ENCODE measurements around the gene KCNG2.

KCNG2 gene

DNA sequence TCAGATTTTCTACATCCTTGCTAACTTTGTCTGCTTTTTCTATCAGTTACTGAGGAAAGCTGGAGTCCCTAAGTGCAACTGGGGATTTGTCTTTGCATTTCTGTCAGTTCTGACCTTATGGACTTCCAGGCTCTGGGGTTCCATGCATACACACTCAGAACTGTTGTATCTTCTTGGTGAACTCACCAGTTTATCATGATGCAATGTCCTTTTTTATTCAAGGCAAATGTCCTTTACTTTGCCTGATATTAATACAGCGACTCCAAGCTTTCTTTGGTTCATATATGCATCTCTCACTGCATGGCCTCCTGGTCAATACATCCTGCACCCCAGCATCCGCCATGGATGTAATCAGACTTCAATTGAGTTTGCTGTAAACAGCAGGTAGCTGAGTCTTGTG is 109.0 kb downstream of the KCNG2 start:
- Mint-ChIP-seq H3K27me3 (ENCODE audit: low read depth, poor library complexity) (no peaks in the 10 kb centered on the region), H3K36me3 (ENCODE audit: low read depth) (peaks cover 65% of the 10 kb centered on the region), H3K9me3 (peaks cover 52% of the 10 kb centered on the region), H3K27ac (no peak overlapping the region), H3K4me3 (no peak overlapping the region), H3K4me1 (no peaks in the 10 kb centered on the region)
- DNase-seq = no peak
- TF ChIP-seq, protein P1, sequence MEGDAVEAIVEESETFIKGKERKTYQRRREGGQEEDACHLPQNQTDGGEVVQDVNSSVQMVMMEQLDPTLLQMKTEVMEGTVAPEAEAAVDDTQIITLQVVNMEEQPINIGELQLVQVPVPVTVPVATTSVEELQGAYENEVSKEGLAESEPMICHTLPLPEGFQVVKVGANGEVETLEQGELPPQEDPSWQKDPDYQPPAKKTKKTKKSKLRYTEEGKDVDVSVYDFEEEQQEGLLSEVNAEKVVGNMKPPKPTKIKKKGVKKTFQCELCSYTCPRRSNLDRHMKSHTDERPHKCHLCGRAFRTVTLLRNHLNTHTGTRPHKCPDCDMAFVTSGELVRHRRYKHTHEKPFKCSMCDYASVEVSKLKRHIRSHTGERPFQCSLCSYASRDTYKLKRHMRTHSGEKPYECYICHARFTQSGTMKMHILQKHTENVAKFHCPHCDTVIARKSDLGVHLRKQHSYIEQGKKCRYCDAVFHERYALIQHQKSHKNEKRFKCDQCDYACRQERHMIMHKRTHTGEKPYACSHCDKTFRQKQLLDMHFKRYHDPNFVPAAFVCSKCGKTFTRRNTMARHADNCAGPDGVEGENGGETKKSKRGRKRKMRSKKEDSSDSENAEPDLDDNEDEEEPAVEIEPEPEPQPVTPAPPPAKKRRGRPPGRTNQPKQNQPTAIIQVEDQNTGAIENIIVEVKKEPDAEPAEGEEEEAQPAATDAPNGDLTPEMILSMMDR (IDR thresholded peaks at IDR 0.05) = no peak

DNA sequence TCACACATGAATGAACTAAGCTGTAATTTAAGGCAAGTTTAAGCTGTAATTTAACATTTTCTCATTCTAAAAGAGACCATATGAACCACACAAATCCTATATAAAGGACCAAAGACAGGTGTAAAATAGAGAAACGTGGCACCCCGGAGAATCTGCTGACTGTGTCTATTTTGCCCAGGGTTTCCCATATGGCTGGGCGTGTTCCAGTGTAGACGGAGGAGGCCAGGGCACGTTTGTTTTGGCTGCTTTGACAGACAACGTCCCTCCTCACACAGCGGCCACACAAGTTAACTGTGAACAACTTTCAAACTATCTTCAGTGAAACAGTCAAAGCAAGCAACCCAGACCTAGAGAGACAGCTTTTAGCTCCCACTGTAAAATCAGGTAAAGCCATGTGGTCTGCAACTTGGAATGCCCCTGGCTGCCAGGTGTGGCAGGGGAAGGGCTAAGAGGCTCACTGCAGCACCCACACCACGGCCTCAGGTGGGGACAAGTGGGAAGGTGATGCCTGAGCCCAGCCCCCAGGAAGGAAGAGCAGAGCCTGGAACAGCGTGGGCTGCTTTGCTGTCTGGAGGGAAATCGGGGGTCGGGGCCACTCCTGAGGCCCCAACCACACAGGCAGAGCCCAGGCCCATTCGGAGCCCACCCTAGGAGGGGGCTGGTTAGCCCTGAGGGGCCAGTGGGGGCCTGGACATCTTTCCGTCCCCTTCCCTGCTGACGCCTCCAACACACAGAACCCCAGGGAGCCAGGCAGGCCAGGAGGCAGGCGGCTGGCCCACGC is 113.0 kb downstream of the KCNG2 start:
- Mint-ChIP-seq H3K4me1 (peaks cover 6% of the 10 kb centered on the region), H3K36me3 (ENCODE audit: low read depth) (peaks cover 73% of the 10 kb centered on the region), H3K4me3 (no peak overlapping the region), H3K27ac (no peak overlapping the region), H3K9me3 (peaks cover 38% of the 10 kb centered on the region), H3K27me3 (ENCODE audit: low read depth, poor library complexity) (no peaks in the 10 kb centered on the region)
- TF ChIP-seq, protein P1 (IDR thresholded peaks at IDR 0.05) = no peak
- DNase-seq = no peak

DNA sequence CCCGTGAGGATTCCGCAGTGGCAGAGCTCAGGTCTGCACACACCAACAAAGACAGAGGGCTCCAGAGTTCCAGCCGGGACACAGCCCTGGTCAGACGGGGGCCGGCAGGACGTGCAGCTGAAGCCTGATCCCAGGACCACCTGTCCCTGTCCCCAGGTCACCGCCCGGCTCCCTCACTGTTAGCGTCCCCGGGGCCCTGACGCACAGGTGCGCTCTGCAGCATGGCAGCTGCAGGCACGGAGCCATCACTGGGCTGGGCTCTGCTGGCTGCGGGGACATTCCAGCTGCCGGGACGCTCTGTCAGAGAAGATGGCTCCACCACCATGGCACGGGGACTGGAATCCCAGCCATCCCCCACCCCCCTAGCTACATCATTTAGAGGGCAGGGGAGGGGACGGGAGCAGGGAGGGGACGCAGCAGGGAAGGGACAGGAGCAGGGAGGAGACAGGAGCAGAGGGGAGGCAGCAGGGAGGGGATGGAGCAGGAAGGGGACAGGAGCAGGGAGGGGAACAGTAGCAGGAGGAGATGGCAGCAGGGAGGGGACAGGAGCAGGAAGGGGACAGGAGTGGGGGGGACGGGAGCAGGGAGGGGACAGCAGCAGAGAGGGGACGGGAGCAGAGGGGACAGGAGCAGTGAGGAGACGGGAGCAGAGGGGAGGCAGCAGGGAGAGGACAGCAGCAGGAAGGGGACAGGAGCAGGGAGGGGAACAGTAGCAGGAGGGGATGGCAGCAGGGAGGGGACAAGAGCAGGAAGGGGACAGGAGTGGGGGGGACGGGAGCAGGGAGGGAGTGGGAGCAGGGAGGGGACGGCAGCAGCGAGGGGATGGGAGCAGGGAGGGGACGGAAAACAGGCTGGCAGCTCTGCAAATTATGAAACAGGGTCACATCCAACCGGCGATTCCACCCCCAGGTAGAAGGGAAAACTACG is 113.9 kb downstream of the KCNG2 start:
- Mint-ChIP-seq H3K9me3 (peaks cover 39% of the 10 kb centered on the region), H3K4me1 (peaks cover 6% of the 10 kb centered on the region), H3K27me3 (ENCODE audit: low read depth, poor library complexity) (no peaks in the 10 kb centered on the region), H3K36me3 (ENCODE audit: low read depth) (peaks cover 75% of the 10 kb centered on the region), H3K4me3 (no peak overlapping the region), H3K27ac (peak overlapping the region; percentile 31)
- TF ChIP-seq, protein P1 (IDR thresholded peaks at IDR 0.05) = no peak
- DNase-seq = no peak

DNA sequence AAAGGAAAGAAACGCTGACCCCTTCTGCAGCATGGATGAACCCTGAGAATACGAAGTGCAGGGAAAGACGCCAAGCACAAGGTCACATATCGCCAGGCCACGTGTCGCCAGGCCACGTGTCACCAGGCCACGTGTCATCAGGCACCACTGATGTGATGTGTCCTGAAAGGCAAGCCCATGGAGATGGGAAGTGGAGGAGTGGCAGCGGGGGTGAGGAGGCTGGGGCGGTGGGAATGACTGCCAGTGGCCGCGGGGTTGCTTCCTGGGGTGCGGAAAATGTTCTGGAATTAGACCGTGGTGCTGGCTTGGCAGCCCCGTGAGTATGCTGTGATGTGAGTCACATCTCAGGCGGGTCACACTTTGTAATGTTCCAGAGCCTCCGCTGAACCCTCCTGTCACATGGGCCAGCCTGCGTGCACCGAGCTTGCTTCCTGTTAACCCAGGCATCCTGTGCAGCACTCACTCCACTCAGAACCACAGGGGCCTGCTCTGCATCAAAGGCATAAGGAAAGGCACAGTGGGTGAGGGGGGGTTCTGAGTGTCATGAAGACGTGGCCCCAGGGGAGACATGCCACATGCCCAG is 114.8 kb downstream of the KCNG2 start:
- no peak for DNase-seq
- Mint-ChIP-seq H3K9me3 (peaks cover 37% of the 10 kb centered on the region), H3K27ac (no peak overlapping the region), H3K27me3 (ENCODE audit: low read depth, poor library complexity) (no peaks in the 10 kb centered on the region), H3K4me3 (no peak overlapping the region), H3K4me1 (peaks cover 6% of the 10 kb centered on the region), H3K36me3 (ENCODE audit: low read depth) (peaks cover 74% of the 10 kb centered on the region)
- TF ChIP-seq, protein P1 (IDR thresholded peaks at IDR 0.05) = no peak

DNA sequence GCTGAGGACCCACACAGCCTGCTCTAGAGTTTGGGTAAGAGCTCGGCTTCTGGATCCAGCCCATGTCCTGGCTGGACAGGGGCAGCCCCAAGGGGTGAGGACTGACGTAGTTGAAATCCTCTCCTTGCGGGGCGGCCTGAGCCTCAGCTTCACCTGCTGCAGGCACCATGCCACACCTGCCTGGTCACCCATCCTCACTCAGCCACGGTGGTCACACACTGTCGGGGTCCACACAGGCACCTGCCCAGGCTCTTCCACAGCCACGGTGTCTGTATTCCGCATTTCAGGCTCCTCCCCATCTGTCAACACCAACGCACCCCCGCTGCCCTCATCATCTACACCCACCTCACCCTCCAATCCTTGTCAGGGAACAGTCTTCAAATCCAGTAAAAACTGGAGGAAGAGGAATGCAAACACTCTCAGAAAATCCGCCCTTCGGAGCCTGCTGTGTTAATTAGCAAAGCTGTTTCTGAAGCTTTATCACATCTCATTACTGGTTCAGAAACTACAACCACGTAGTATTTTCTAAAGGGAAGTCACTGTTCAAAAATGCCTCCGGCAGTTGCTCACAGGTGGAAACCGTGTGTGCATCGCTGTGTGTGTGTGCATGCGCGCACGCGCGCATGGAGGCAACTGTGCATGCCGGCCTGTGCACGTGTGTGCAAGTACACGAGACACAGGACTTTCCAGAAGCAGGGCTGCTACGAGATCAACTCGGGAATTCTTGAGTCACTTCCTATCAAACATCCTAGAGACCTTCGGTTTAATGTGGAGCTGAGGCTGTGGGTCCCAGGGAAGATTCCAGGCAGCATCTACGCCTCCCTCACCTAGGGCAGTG is 115.5 kb downstream of the KCNG2 start:
- no peak overlapping the region for H3K4me3 Mint-ChIP-seq

More for the DNA sequence above, 115.5 kb downstream of the KCNG2 start:
- TF ChIP-seq, protein P1 (IDR thresholded peaks at IDR 0.05) = no peak
- Mint-ChIP-seq H3K9me3 (peaks cover 37% of the 10 kb centered on the region), H3K36me3 (ENCODE audit: low read depth) (peaks cover 74% of the 10 kb centered on the region), H3K27me3 (ENCODE audit: low read depth, poor library complexity) (no peaks in the 10 kb centered on the region), H3K4me1 (peaks cover 6% of the 10 kb centered on the region), H3K27ac (no peak overlapping the region)
- DNase-seq = no peak

Data from nephron progenitor cell (in vitro differentiated cells).